Naive thymus-derived CD4-positive, alpha-beta T cell (primary cell): ENCODE results near the gene NMUR2. TPM values are rescaled to one million over a fixed set of nuclear protein-coding genes. Genes with fewer than 3 reads are reported as not detected.

Experiments
- ATAC-seq: fragments of 150-1000 bp; cut with Tn5 transposase; 2 replicates; pipeline ENCODE4 v1.10.0; 2021; ENCODE audit warnings: mild to moderate bottlenecking, moderate library complexity
- CTCF ChIA-PET: fragments of 350-600 bp; sonication (Branson Sonifier 250); formaldehyde crosslinking; loops from one replicate; lab custom pipeline; 2021; ENCODE audit warnings: antibody characterized with exemption; lab: Charles Lee
- POLR2A ChIA-PET: fragments of 350-600 bp; sonication (Branson Sonifier 250); formaldehyde crosslinking; loops from one replicate; lab custom pipeline; 2021; ENCODE audit warnings: antibody characterized with exemption, inconsistent platforms; lab: Charles Lee
- DNase-seq, 9 donors: peaks; one replicate each; pipeline versions ENCODE4 v3.0.0 to v3.0.0-alpha.2; 2020 to 2022; ENCODE audit warnings: mixed read lengths in 1 of 9
- H3K27ac ChIP-seq: one replicate; pipeline ENCODE4 v1.7.0; 2013; ENCODE audit warnings: mild to moderate bottlenecking, low read depth, low read length, moderate library complexity
- H3K27me3 ChIP-seq, 2 donors: one replicate each; pipeline ENCODE4 v1.7.0; 2013; ENCODE audit warnings: low read length in 2 of 2, mild to moderate bottlenecking in 2 of 2, moderate library complexity in 2 of 2; ENCODE audit not compliant: control insufficient read depth in 2 of 2, insufficient read depth in 2 of 2
- H3K36me3 ChIP-seq, 3 experiments: 1 replicate in 2 of 3; 2 replicates in 1 of 3; pipeline ENCODE4 v1.7.0; 2013; ENCODE audit warnings: low read length in 3 of 3, mild to moderate bottlenecking in 3 of 3, moderate library complexity in 1 of 3; ENCODE audit not compliant: insufficient read depth in 3 of 3, control insufficient read depth in 2 of 3
- H3K4me1 ChIP-seq, 2 donors: one replicate each; pipeline ENCODE4 v1.7.0; 2013; ENCODE audit warnings: low read length in 2 of 2, mild to moderate bottlenecking in 2 of 2, moderate library complexity in 1 of 2; ENCODE audit not compliant: control insufficient read depth in 2 of 2, insufficient read depth in 2 of 2
- H3K4me3 ChIP-seq: 2 replicates; pipeline ENCODE4 v1.7.0; 2013; ENCODE audit warnings: mild to moderate bottlenecking, low read length
- H3K9me3 ChIP-seq, 3 experiments: 1 replicate in 2 of 3; 2 replicates in 1 of 3; pipeline ENCODE4 v1.7.0; 2013; ENCODE audit warnings: low read length in 3 of 3; ENCODE audit not compliant: control insufficient read depth in 2 of 3
- H3K27ac Mint-ChIP-seq, 9 donors: one replicate each; pipeline ENCODE4 v1.8.0; 2020 to 2022; ENCODE audit warnings: mixed read lengths in 9 of 9, mild to moderate bottlenecking in 8 of 9, moderate library complexity in 5 of 9, inconsistent platforms in 2 of 9
- H3K27me3 Mint-ChIP-seq, 5 donors: one replicate each; pipeline ENCODE4 v1.8.0; 2021 to 2022; ENCODE audit warnings: mixed read lengths in 5 of 5, mild to moderate bottlenecking in 1 of 5
- H3K36me3 Mint-ChIP-seq, 5 donors: one replicate each; pipeline ENCODE4 v1.8.0; 2020 to 2022; ENCODE audit warnings: mixed read lengths in 5 of 5, mild to moderate bottlenecking in 3 of 5, inconsistent platforms in 1 of 5
- H3K4me1 Mint-ChIP-seq, 7 donors: one replicate each; pipeline ENCODE4 v1.8.0; 2020 to 2022; ENCODE audit warnings: mixed read lengths in 7 of 7, mild to moderate bottlenecking in 3 of 7, inconsistent platforms in 1 of 7
- H3K4me3 Mint-ChIP-seq, 10 donors: one replicate each; pipeline ENCODE4 v1.8.0; 2020 to 2022; ENCODE audit warnings: mild to moderate bottlenecking in 10 of 10, mixed read lengths in 10 of 10, moderate library complexity in 6 of 10, inconsistent platforms in 2 of 10
- H3K9me3 Mint-ChIP-seq, 11 donors: one replicate each; pipeline ENCODE4 v1.8.0; 2020 to 2022; ENCODE audit warnings: mixed read lengths in 11 of 11, mild to moderate bottlenecking in 4 of 11, inconsistent platforms in 1 of 11, moderate library complexity in 1 of 11
- intact Hi-C, 2 donors: fragments of 100-400 bp; cut with micrococcal nuclease; formaldehyde crosslinking; loops; one replicate each; pipeline ENCODE4 v1.15.1; 2023
- polyA plus RNA-seq, 2 donors: library from polyadenylated mRNA; unstranded; fragments of 300-500 nt; fragmentation: Illumina TruSeq; gene quantifications; one replicate each; pipeline ENCODE4 v1.2.3, GENCODE V29; 2021
- total RNA-seq, 6 experiments: library from RNA in 5 of 6; stranded (reverse) in 5 of 6; gene quantifications; 1 replicate in 5 of 6; 2 replicates in 1 of 6; pipeline ENCODE4 v1.2.3 and lab custom pipeline; 2021 to 2026

NMUR2 gene
- total and polyA plus RNA-seq, 7 experiments from 2014 or later: not detected

- Mint-ChIP-seq H3K36me3 (no peaks in the 10 kb centered on the region), H3K27ac (no peak overlapping the region), H3K27me3 (peaks cover 0 to 12% (median 4%) of the 10 kb centered on the region in 5 donors), H3K4me1 (no peaks in the 10 kb centered on the region), H3K9me3 (no peaks in the 10 kb centered on the region), H3K4me3 (no peak overlapping the region)
- Histone ChIP-seq H3K27ac (no peak overlapping the region), H3K36me3 (no peaks in the 10 kb centered on the region), H3K4me3 (no peak overlapping the region), H3K9me3 (no peaks in the 10 kb centered on the region), H3K4me1 (no peaks in the 10 kb centered on the region), H3K27me3 (no peaks in the 10 kb centered on the region)
- no peak for ATAC-seq
- CTCF ChIA-PET: no interaction called here
- intact Hi-C loops: no loop called here
- no peak for DNase-seq
- POLR2A ChIA-PET: no interaction called here
These were observed 19.4 kb upstream of the NMUR2 start for GRCh38 chr5:152424501-152424900.

- DNase-seq: no peak
- no peaks in the 10 kb centered on the region for H3K36me3 Mint-ChIP-seq
- H3K4me1 Mint-ChIP-seq: no peaks in the 10 kb centered on the region
- H3K9me3 Mint-ChIP-seq: no peaks in the 10 kb centered on the region
- ChIA-PET CTCF (no interaction called here), POLR2A (no interaction called here)
- Histone ChIP-seq H3K9me3 (no peaks in the 10 kb centered on the region), H3K27me3 (no peaks in the 10 kb centered on the region), H3K27ac (no peak overlapping the region), H3K36me3 (no peaks in the 10 kb centered on the region), H3K4me1 (no peaks in the 10 kb centered on the region), H3K4me3 (no peak overlapping the region)
- no peak overlapping the region for H3K27ac Mint-ChIP-seq
- no peak for ATAC-seq
- H3K4me3 Mint-ChIP-seq: no peak overlapping the region
- peaks cover 0 to 12% (median 4%) of the 10 kb centered on the region in 5 donors for H3K27me3 Mint-ChIP-seq
- intact Hi-C loops: no loop called here
These were observed 17.0 kb upstream of the NMUR2 start for GRCh38 chr5:152422081-152422480.

GRCh38 chr5:152412129-152412528 is 7.0 kb upstream of the NMUR2 start:
- no peak overlapping the region for H3K27ac ChIP-seq
- H3K27me3 ChIP-seq: no peaks in the 10 kb centered on the region
- Mint-ChIP-seq H3K27ac (no peak overlapping the region), H3K9me3 (peaks cover 0 to 16% (median 4%) of the 10 kb centered on the region in 11 donors), H3K27me3 (peaks cover 0 to 16% (median 0%) of the 10 kb centered on the region in 5 donors), H3K4me3 (no peak overlapping the region), H3K4me1 (no peaks in the 10 kb centered on the region), H3K36me3 (no peaks in the 10 kb centered on the region)
- CTCF ChIA-PET: no interaction called here
- POLR2A ChIA-PET: no interaction called here
- intact Hi-C loops: no loop called here
- no peaks in the 10 kb centered on the region for H3K9me3 ChIP-seq
- no peaks in the 10 kb centered on the region for H3K36me3 ChIP-seq
- no peak overlapping the region for H3K4me3 ChIP-seq
- no peaks in the 10 kb centered on the region for H3K4me1 ChIP-seq
- DNase-seq (no peak), ATAC-seq (no peak)

- Histone ChIP-seq H3K27ac (no peak overlapping the region), H3K36me3 (no peaks in the 10 kb centered on the region), H3K4me1 (no peaks in the 10 kb centered on the region), H3K27me3 (no peaks in the 10 kb centered on the region), H3K4me3 (no peak overlapping the region), H3K9me3 (no peaks in the 10 kb centered on the region)
- ChIA-PET POLR2A (no interaction called here), CTCF (no interaction called here)
- peaks cover 0 to 23% (median 6%) of the 10 kb centered on the region in 5 donors for H3K27me3 Mint-ChIP-seq
- ATAC-seq (no peak), DNase-seq (no peak)
- no peak overlapping the region for H3K4me3 Mint-ChIP-seq
- H3K36me3 Mint-ChIP-seq: no peaks in the 10 kb centered on the region
- intact Hi-C loops: no loop called here
- H3K4me1 Mint-ChIP-seq: no peaks in the 10 kb centered on the region
- no peak overlapping the region for H3K27ac Mint-ChIP-seq
- peaks cover 0 to 10% (median 2%) of the 10 kb centered on the region in 11 donors for H3K9me3 Mint-ChIP-seq
These were observed 1.0 kb upstream of the NMUR2 start for GRCh38 chr5:152406082-152406481.

- peaks cover 0 to 19% (median 11%) of the 10 kb centered on the region in 5 donors for H3K27me3 Mint-ChIP-seq
- no peaks in the 10 kb centered on the region for H3K4me1 ChIP-seq
- no peaks in the 10 kb centered on the region for H3K4me1 Mint-ChIP-seq
- no peaks in the 10 kb centered on the region for H3K27me3 ChIP-seq
- no peak overlapping the region for H3K27ac Mint-ChIP-seq
- H3K4me3 Mint-ChIP-seq: no peak overlapping the region
- no peak overlapping the region for H3K27ac ChIP-seq
- CTCF ChIA-PET: no interaction called here
- ATAC-seq (no peak), DNase-seq (no peak)
- H3K9me3 Mint-ChIP-seq: peaks cover 0 to 10% (median 2%) of the 10 kb centered on the region in 11 donors
- POLR2A ChIA-PET: no interaction called here
- no peaks in the 10 kb centered on the region for H3K36me3 ChIP-seq
- no peaks in the 10 kb centered on the region for H3K9me3 ChIP-seq
- intact Hi-C loops: no loop called here
- H3K36me3 Mint-ChIP-seq: no peaks in the 10 kb centered on the region
- no peak overlapping the region for H3K4me3 ChIP-seq
These were observed 585 bp downstream of the NMUR2 start for GRCh38 chr5:152404494-152404893.

GRCh38 chr5:152403046-152403445 is 2.0 kb downstream of the NMUR2 start:
- no peaks in the 10 kb centered on the region for H3K4me1 ChIP-seq
- H3K27me3 Mint-ChIP-seq: peaks cover 0 to 28% (median 16%) of the 10 kb centered on the region in 5 donors
- ATAC-seq: no peak
- no peak overlapping the region for H3K4me3 ChIP-seq
- peaks cover 0 to 16% (median 2%) of the 10 kb centered on the region in 11 donors for H3K9me3 Mint-ChIP-seq
- H3K36me3 ChIP-seq: no peaks in the 10 kb centered on the region
- POLR2A ChIA-PET: interaction anchor here (0.6 kb wide), 1 partner anchor 534 kb away, joined by 4 read pairs; no protein-coding TSS in a partner anchor
- H3K27me3 ChIP-seq: no peaks in the 10 kb centered on the region
- no peak overlapping the region for H3K4me3 Mint-ChIP-seq
- DNase-seq: no peak
- H3K9me3 ChIP-seq: no peaks in the 10 kb centered on the region
- no peaks in the 10 kb centered on the region for H3K36me3 Mint-ChIP-seq
- CTCF ChIA-PET: interaction anchor here (0.6 kb wide), 1 partner anchor 17 kb away, joined by 3 read pairs; no protein-coding TSS in a partner anchor
- no peaks in the 10 kb centered on the region for H3K4me1 Mint-ChIP-seq
- intact Hi-C loops: no loop called here
- no peak overlapping the region for H3K27ac ChIP-seq
- no peak overlapping the region for H3K27ac Mint-ChIP-seq

GRCh38 chr5:152400846-152401245 is 4.2 kb downstream of the NMUR2 start:
- no peak for ATAC-seq
- Mint-ChIP-seq H3K27me3 (peaks cover 0 to 28% (median 16%) of the 10 kb centered on the region in 5 donors), H3K4me1 (peaks cover 0 to 2% (median 0%) of the 10 kb centered on the region in 7 donors), H3K27ac (no peak overlapping the region), H3K4me3 (no peak overlapping the region), H3K9me3 (peaks cover 0 to 6% (median 0%) of the 10 kb centered on the region in 11 donors), H3K36me3 (no peaks in the 10 kb centered on the region)
- intact Hi-C loops: no loop called here
- no peaks in the 10 kb centered on the region for H3K4me1 ChIP-seq
- H3K36me3 ChIP-seq: no peaks in the 10 kb centered on the region
- H3K27me3 ChIP-seq: no peaks in the 10 kb centered on the region
- H3K9me3 ChIP-seq: no peaks in the 10 kb centered on the region
- no peak for DNase-seq
- no peak overlapping the region for H3K4me3 ChIP-seq
- no peak overlapping the region for H3K27ac ChIP-seq
- ChIA-PET POLR2A (no interaction called here), CTCF (no interaction called here)
